GM23338 (cell line): ENCODE data around the gene LPGAT1. TPM values are rescaled to one million over a fixed set of nuclear protein-coding genes. Genes with fewer than 3 reads are reported as not detected.

Source experiments
- ATAC-seq: fragments of 200-7000 bp; cut with Tn5 transposase; 3 replicates; pipeline ENCODE4 v1.9.1; 2020
- DNase-seq: peaks from one replicate; pipeline ENCODE4 v3.0.0-alpha.2; 2015; ENCODE audit warnings: low spot score
- H2AFZ ChIP-seq: fragments of 200-600 bp; sonication (generic); 2 replicates; pipeline ENCODE4 v1.8.0; 2016; ENCODE audit warnings: antibody characterized with exemption, mild to moderate bottlenecking, moderate library complexity
- H3F3A ChIP-seq: fragments of 200-600 bp; sonication (generic); replicated peaks from 2 replicates; pipeline ENCODE4 v1.8.0; 2017; ENCODE audit warnings: antibody characterized with exemption, mixed run types, low read depth
- H3K27ac ChIP-seq: fragments of 200-600 bp; sonication (generic); 2 replicates; pipeline ENCODE4 v1.6.1; 2016; ENCODE audit warnings: low read depth
- H3K27me3 ChIP-seq: fragments of 200-600 bp; sonication (generic); 2 replicates; pipeline ENCODE4 v1.8.0; 2016; ENCODE audit warnings: mild to moderate bottlenecking, mixed run types, moderate library complexity; ENCODE audit not compliant: insufficient read depth
- H3K36me3 ChIP-seq: fragments of 200-600 bp; sonication (generic); 2 replicates; pipeline ENCODE4 v1.8.0; 2016; ENCODE audit warnings: mild to moderate bottlenecking; ENCODE audit not compliant: insufficient read depth
- H3K4me1 ChIP-seq: fragments of 200-600 bp; sonication (generic); 2 replicates; pipeline ENCODE4 v1.8.0; 2016; ENCODE audit warnings: mild to moderate bottlenecking, moderate library complexity; ENCODE audit not compliant: insufficient read depth
- H3K4me2 ChIP-seq: fragments of 200-600 bp; sonication (generic); 2 replicates; pipeline ENCODE4 v1.7.1; 2017; ENCODE audit warnings: mixed run types
- H3K4me3 ChIP-seq: fragments of 200-600 bp; sonication (generic); 2 replicates; pipeline ENCODE4 v1.6.1; 2016; ENCODE audit warnings: mixed run types
- H3K79me2 ChIP-seq: fragments of 200-600 bp; sonication (generic); replicated peaks from 2 replicates; pipeline ENCODE4 v1.8.0; 2017; ENCODE audit warnings: mild to moderate bottlenecking; ENCODE audit not compliant: insufficient read depth
- H3K9me2 ChIP-seq: fragments of 200-600 bp; sonication (generic); 2 replicates; pipeline ENCODE4 v1.8.0; 2017; ENCODE audit not compliant: insufficient read depth
- H4K20me1 ChIP-seq: fragments of 200-600 bp; sonication (generic); replicated peaks from 2 replicates; pipeline ENCODE4 v1.8.0; 2017; ENCODE audit warnings: mild to moderate bottlenecking; ENCODE audit not compliant: insufficient read depth
- H3K27ac Mint-ChIP-seq: 2 replicates; pipeline ENCODE4 v1.8.0; 2020; ENCODE audit warnings: inconsistent platforms, mild to moderate bottlenecking, moderate library complexity, mixed read lengths
- H3K27me3 Mint-ChIP-seq: 3 replicates; pipeline ENCODE4 v1.8.0; 2022; ENCODE audit warnings: low read depth, mild to moderate bottlenecking, moderate library complexity, mixed read lengths, inconsistent platforms; ENCODE audit not compliant: insufficient read depth, poor library complexity
- H3K36me3 Mint-ChIP-seq: 3 replicates; pipeline ENCODE4 v1.8.0; 2021; ENCODE audit warnings: low read depth, mild to moderate bottlenecking, inconsistent platforms, moderate library complexity, mixed read lengths
- H3K4me1 Mint-ChIP-seq: 3 replicates; pipeline ENCODE4 v1.8.0; 2020; ENCODE audit warnings: mild to moderate bottlenecking, inconsistent platforms, mixed read lengths
- H3K4me3 Mint-ChIP-seq: 3 replicates; pipeline ENCODE4 v1.8.0; 2021; ENCODE audit warnings: moderate library complexity, mild to moderate bottlenecking, inconsistent platforms, mixed read lengths
- H3K9me3 Mint-ChIP-seq: 3 replicates; pipeline ENCODE4 v1.8.0; 2020; ENCODE audit warnings: moderate library complexity, mild to moderate bottlenecking, inconsistent platforms, mixed read lengths
- CREB1 ChIP-seq: fragments of 250-450 bp; sonication (Bioruptor Pico); IDR thresholded peaks from 2 replicates; pipeline ENCODE4 v1.5.0; 2020; ENCODE audit warnings: low read depth, mild to moderate bottlenecking, moderate library complexity
- EZH2 ChIP-seq: fragments of 200-600 bp; sonication (generic); IDR thresholded peaks from one replicate; pipeline ENCODE4 v1.8.0; 2017; ENCODE audit warnings: antibody characterized with exemption, mild to moderate bottlenecking, low read depth; ENCODE audit not compliant: unreplicated experiment
- EZH2phosphoT487 ChIP-seq: fragments of 200-600 bp; sonication (generic); IDR thresholded peaks from one replicate; pipeline ENCODE4 v1.8.1; 2018; ENCODE audit warnings: antibody characterized with exemption; ENCODE audit not compliant: unreplicated experiment
- JUNB ChIP-seq: IDR thresholded peaks from one replicate; pipeline ENCODE4 v1.6.1; 2016; ENCODE audit warnings: antibody characterized with exemption; ENCODE audit not compliant: unreplicated experiment
- NANOG ChIP-seq: IDR thresholded peaks from 2 replicates; pipeline ENCODE4 v1.6.1; 2016; ENCODE audit warnings: antibody characterized with exemption, borderline replicate concordance
- POLR2AphosphoS5 ChIP-seq: IDR thresholded peaks from 2 replicates; pipeline ENCODE4 v1.6.1; 2016; ENCODE audit warnings: antibody characterized with exemption, low read depth
- STAT1 ChIP-seq: IDR thresholded peaks from one replicate; pipeline ENCODE4 v1.6.1; 2016; ENCODE audit warnings: antibody characterized with exemption; ENCODE audit not compliant: unreplicated experiment
- ZNF114 ChIP-seq: fragments of 250-450 bp; sonication (Bioruptor Pico); IDR thresholded peaks from 2 replicates; pipeline ENCODE4 v1.5.0; 2020; ENCODE audit warnings: mild to moderate bottlenecking, moderate library complexity
- ZNF331 ChIP-seq: fragments of 250-450 bp; sonication (Bioruptor Pico); IDR thresholded peaks from 2 replicates; pipeline ENCODE4 v1.5.0; 2020; ENCODE audit warnings: low read depth, mild to moderate bottlenecking, moderate library complexity
- polyA plus RNA-seq: library from polyadenylated mRNA; unstranded; fragments of >200 nt; fragmentation: Nextera tagmentation; extraction: Ambion mirVana; gene quantifications from 2 replicates; pipeline ENCODE4 v1.2.1, GENCODE V29; 2016
- total RNA-seq: library from RNA; depleted of rRNA; stranded (reverse); fragments of >200 nt; shearing (Covaris generic); gene quantifications from 2 replicates; pipeline ENCODE4 v1.2.3, GENCODE V29; 2014
- TF ChIP-seq, protein P1 (sequence below), 2 experiments: fragments of 200-600 bp in 1 of 2; sonication (generic) in 1 of 2; conservative IDR thresholded peaks; 2 replicates each; pipeline versions ENCODE4 v1.5.1 to v1.6.1; 2016 to 2017; ENCODE audit warnings: antibody characterized with exemption in 2 of 2, low read depth in 2 of 2, mild to moderate bottlenecking in 2 of 2, moderate library complexity in 1 of 2
- TF ChIP-seq, protein P2 (sequence below): IDR thresholded peaks from one replicate; pipeline ENCODE4 v1.6.1; 2018; ENCODE audit warnings: antibody characterized with exemption; ENCODE audit not compliant: unreplicated experiment

The LPGAT1 gene
- total and polyA plus RNA-seq, 2 experiments from 2014 or later = 3.3 to 16.4 TPM

DNA sequence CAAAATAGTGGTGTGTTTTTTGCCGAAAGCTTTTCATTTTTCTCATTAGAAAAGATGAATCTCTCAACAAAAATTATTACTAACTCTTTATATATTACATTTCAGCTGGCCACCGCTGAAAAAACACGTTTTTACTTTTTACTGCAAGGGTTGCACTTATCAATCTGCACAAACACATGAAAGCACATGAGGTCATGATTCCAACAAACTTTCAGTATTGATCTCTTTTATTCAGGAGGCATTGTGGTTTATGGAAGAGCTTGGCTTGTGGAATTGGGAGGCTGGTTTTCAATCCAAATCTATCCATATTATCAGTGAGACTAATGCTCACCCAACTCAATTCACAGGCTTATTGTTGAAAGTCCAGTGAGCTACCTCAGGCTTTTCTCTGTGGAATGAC, 20.6 kb upstream of the LPGAT1 start:
- no peaks in the 10 kb centered on the region for H3K79me2 ChIP-seq
- no peak overlapping the region for H3K4me2 ChIP-seq
- H3K27me3 ChIP-seq = no peaks in the 10 kb centered on the region
- H3K4me1 ChIP-seq = 0 out of 2 replicates have a peak, but pooled peaks cover 2% of the 10 kb centered on the region
- H3K27me3 Mint-ChIP-seq = peaks cover 4% of the 10 kb centered on the region
- TF ChIP-seq POLR2AphosphoS5 (no peak), EZH2 (no peak), STAT1 (no peak), ZNF114 (CRISPR knock-in tag) (no peak)
- TF ChIP-seq, protein P1, sequence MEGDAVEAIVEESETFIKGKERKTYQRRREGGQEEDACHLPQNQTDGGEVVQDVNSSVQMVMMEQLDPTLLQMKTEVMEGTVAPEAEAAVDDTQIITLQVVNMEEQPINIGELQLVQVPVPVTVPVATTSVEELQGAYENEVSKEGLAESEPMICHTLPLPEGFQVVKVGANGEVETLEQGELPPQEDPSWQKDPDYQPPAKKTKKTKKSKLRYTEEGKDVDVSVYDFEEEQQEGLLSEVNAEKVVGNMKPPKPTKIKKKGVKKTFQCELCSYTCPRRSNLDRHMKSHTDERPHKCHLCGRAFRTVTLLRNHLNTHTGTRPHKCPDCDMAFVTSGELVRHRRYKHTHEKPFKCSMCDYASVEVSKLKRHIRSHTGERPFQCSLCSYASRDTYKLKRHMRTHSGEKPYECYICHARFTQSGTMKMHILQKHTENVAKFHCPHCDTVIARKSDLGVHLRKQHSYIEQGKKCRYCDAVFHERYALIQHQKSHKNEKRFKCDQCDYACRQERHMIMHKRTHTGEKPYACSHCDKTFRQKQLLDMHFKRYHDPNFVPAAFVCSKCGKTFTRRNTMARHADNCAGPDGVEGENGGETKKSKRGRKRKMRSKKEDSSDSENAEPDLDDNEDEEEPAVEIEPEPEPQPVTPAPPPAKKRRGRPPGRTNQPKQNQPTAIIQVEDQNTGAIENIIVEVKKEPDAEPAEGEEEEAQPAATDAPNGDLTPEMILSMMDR (conservative IDR thresholded peaks at IDR 0.05; ENCODE audit: low read depth in 2 of 2) = no peak
- TF ChIP-seq, protein P2, sequence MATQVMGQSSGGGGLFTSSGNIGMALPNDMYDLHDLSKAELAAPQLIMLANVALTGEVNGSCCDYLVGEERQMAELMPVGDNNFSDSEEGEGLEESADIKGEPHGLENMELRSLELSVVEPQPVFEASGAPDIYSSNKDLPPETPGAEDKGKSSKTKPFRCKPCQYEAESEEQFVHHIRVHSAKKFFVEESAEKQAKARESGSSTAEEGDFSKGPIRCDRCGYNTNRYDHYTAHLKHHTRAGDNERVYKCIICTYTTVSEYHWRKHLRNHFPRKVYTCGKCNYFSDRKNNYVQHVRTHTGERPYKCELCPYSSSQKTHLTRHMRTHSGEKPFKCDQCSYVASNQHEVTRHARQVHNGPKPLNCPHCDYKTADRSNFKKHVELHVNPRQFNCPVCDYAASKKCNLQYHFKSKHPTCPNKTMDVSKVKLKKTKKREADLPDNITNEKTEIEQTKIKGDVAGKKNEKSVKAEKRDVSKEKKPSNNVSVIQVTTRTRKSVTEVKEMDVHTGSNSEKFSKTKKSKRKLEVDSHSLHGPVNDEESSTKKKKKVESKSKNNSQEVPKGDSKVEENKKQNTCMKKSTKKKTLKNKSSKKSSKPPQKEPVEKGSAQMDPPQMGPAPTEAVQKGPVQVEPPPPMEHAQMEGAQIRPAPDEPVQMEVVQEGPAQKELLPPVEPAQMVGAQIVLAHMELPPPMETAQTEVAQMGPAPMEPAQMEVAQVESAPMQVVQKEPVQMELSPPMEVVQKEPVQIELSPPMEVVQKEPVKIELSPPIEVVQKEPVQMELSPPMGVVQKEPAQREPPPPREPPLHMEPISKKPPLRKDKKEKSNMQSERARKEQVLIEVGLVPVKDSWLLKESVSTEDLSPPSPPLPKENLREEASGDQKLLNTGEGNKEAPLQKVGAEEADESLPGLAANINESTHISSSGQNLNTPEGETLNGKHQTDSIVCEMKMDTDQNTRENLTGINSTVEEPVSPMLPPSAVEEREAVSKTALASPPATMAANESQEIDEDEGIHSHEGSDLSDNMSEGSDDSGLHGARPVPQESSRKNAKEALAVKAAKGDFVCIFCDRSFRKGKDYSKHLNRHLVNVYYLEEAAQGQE = no peak
- DNase-seq (no peak), ATAC-seq (no peak)
- no peaks in the 10 kb centered on the region for H3K9me2 ChIP-seq
- H3K4me3 Mint-ChIP-seq = no peak overlapping the region
- peaks cover 4% of the 10 kb centered on the region; the same call in 1 of the 3 replicates for H3K9me3 Mint-ChIP-seq
- no peaks in the 10 kb centered on the region for H3K36me3 ChIP-seq
- H3K36me3 Mint-ChIP-seq = no peaks in the 10 kb centered on the region
- H3K27ac Mint-ChIP-seq = no peak overlapping the region
- peaks cover 3% of the 10 kb centered on the region; the same call in 2 of the 3 replicates for H3K4me1 Mint-ChIP-seq
- H2AFZ ChIP-seq = no peak overlapping the region
- H3F3A ChIP-seq = no peaks in the 10 kb centered on the region
- H3K27ac ChIP-seq = no peak overlapping the region
- H4K20me1 ChIP-seq = no peaks in the 10 kb centered on the region
- H3K4me3 ChIP-seq = no peak overlapping the region

DNA sequence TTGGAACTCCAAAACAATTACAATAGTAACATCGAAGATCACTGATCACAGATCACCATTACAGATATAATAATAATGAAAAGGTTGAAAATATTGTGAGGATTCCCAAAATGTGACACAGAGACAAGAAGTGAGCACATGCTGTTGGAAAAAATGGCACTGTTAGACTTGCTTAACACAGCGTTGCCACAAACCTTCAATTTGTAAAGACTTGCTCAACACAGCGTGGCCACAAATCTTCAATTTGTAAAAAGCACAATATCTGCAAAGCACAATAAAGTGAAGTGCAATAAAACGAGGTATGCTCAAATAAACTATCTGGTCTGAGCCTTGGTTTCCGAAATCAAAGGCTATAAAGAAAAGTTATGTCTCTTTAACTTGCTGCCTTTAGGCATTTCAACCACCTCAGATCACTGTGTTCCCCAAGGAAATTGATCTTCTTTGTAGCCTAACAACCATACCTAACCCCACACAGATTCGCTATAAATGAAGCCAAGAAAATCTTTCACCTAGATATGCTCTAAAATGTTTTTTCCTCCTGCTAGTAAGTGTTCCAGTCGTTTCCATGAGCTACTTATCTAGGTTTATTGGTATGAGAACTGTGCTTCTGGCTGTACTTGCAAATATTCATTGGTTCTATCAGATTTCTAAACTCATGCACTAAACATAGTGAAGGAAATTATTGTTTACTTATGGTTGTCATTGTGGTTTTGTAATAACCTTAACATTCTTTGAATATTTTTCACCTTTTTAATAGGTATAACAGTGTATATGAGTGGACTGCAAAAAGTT, 13.1 kb upstream of the LPGAT1 start:
- H3K27ac Mint-ChIP-seq = no peak overlapping the region; the same call in 1 of the 2 replicates
- Histone ChIP-seq H3K27me3 (no peaks in the 10 kb centered on the region), H3K9me2 (no peaks in the 10 kb centered on the region), H3K36me3 (no peaks in the 10 kb centered on the region), H3K4me1 (no peaks in the 10 kb centered on the region), H3K4me3 (no peak overlapping the region), H3F3A (no peaks in the 10 kb centered on the region), H3K79me2 (no peaks in the 10 kb centered on the region), H4K20me1 (no peaks in the 10 kb centered on the region), H2AFZ (no peak overlapping the region), H3K4me2 (no peak overlapping the region), H3K27ac (no peak overlapping the region)
- H3K27me3 Mint-ChIP-seq = no peaks in the 10 kb centered on the region
- H3K4me1 Mint-ChIP-seq = no peaks in the 10 kb centered on the region
- ATAC-seq = no peak
- no peak overlapping the region for H3K4me3 Mint-ChIP-seq
- DNase-seq = no peak
- H3K9me3 Mint-ChIP-seq = no peaks in the 10 kb centered on the region; the same call in 1 of the 3 replicates
- no peaks in the 10 kb centered on the region for H3K36me3 Mint-ChIP-seq
- TF ChIP-seq, protein P1 (conservative IDR thresholded peaks at IDR 0.05; ENCODE audit: low read depth in 2 of 2) = no peak
- TF ChIP-seq, protein P2 = no peak
- no peak for TF ChIP-seq POLR2AphosphoS5
- no peak for TF ChIP-seq ZNF114 (CRISPR knock-in tag)
- no peak for TF ChIP-seq JUNB
- no peak for TF ChIP-seq STAT1
- no peak for TF ChIP-seq EZH2phosphoT487
- TF ChIP-seq NANOG = no peak
- no peak for TF ChIP-seq ZNF331 (CRISPR knock-in tag)
- TF ChIP-seq CREB1 (CRISPR knock-in tag) = no peak
- TF ChIP-seq EZH2 = no peak
